ENCODE data around the gene ZNF165.
A peak's percentile ranks its signal among the peaks of the same experiment; 100 is the strongest.
"Not testable (repeated sequence)": the region's sequence is repeated elsewhere in the genome, so short reads cannot be mapped to it uniquely, and the experiment has no call there.

Gene ZNF165

DNA sequence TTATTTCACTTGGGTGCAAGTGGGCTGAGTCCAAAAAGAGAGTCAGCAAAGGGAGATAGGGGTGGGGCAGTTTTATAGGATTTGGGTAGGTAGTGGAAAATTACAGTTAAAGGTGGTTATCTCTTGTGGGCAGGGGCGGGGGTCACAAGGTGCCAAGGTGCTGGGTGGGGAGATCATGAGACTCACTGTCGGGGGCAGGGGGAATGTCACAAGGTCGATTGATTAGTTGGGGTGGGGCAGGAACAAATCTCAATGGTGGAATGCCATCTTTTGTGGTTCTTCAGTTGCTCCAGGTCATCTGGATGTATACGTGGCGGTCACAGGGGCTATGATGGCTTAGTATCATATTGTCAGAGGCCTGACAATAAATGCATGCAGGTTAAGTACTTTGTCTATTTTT, 41.9 kb downstream of the ZNF165 start:
- DNase-seq: not testable (repeated sequence)

DNA sequence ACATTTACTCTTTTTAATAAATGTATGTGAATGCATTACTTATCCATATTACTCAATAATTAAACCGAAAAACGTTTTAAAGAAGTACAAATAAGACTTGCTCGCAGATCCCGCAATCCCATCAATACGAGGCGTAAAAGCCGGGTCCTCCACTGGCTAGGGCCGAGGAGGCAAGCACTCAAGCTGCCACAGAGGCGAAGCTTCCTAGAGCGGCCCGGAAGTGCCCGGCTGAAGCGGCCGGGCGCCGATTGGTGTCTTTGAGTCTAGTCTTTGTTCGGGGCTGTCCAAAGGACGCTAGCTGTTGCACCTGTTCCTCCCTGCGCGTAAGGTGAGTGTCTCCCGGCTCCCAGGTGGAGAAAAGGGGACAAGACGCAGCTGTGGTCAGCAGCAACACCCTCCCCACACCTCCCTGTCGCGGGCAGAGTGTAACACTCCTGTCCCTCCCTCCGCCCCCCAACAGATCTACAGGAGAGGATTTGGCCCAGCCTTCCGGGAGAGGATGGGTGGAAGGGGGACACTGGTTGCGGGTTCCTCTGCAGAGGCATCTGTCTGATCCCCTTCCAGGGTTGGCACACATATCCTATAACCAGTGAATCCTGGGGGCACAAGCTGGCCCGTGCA, 44.1 kb downstream of the ZNF165 start, which contains the start of gene ZSCAN16:
ZSCAN16 (plus strand) TSS at position 260 of the 621 bp plus-strand sequence. CDS start 835 bp downstream, outside the sequence.
- peak; percentile 67 for DNase-seq

DNA sequence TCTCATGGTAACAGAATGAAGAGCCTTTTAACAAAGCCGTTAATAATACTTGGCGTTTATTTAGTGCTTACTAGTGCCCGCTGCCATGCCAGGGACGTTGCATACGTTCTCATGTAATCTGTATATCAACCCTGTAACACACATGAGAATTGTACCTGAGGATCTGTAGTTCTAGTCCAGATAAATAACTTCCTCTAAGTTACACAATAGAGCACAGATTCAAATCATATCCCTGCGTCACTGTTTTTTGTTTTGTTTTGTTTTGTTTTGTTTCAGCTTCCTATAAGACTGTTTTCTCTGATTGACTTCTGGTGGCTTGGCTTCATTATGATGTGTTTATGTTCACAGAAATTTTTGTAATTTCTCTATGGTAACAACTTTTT, 44.6 kb downstream of the ZNF165 start:
- no peak for DNase-seq

DNA sequence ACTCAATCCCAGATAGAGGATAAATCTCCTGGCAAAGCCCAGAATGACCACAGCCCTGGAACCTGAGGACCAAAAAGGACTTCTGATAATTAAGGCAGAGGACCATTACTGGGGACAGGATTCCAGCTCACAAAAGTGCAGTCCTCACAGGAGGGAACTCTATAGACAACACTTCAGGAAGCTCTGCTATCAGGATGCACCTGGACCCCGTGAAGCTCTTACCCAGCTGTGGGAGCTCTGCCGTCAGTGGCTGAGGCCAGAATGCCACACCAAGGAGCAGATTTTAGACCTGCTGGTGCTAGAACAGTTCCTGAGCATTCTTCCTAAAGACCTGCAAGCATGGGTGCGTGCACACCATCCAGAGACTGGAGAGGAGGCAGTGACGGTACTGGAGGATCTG, 45.0 kb downstream of the ZNF165 start:
- no peak for DNase-seq

- peak; percentile 34 for DNase-seq
These were observed 53.6 kb downstream of the ZNF165 start for GRCh38 chr6:28134015-28134414.

DNA sequence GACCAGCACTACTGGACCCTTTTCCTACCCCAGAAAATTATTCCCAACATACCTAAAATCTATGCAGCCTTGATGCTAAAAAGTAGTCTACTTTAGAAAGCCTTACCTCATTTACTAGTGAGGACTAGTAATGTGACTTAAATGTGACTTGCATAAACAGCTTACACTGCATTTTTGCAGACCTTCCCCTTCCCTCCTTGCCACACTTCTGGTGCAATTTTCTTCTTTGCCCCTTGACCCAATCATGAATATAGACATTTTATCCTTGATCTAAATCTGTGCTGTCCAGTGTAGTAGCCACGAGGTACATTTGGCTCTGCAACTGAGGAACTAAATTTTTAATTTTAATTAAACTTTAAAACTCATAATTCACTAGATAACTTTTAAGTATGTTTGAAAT, 54.3 kb downstream of the ZNF165 start:
- no peak for DNase-seq

DNA sequence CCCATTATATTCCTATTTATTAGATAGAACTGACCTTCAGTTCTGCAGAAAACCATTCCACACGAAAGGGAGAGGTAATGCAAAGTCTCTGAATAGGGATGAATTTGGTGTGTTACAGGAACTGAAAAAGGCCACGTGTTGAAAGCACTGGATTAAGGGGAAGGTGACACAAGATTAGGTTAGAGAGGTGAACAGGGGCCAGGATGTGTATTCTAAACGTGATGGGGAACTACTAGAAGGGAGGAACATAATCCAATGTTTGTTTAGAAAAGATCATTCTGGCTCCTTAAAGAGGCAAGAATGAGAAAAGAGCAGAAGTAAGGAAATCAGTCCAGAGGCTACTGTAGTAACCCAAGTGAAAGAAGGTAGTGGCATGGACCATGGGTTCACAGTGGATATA, 55.0 kb downstream of the ZNF165 start:
- DNase-seq: no peak

DNA sequence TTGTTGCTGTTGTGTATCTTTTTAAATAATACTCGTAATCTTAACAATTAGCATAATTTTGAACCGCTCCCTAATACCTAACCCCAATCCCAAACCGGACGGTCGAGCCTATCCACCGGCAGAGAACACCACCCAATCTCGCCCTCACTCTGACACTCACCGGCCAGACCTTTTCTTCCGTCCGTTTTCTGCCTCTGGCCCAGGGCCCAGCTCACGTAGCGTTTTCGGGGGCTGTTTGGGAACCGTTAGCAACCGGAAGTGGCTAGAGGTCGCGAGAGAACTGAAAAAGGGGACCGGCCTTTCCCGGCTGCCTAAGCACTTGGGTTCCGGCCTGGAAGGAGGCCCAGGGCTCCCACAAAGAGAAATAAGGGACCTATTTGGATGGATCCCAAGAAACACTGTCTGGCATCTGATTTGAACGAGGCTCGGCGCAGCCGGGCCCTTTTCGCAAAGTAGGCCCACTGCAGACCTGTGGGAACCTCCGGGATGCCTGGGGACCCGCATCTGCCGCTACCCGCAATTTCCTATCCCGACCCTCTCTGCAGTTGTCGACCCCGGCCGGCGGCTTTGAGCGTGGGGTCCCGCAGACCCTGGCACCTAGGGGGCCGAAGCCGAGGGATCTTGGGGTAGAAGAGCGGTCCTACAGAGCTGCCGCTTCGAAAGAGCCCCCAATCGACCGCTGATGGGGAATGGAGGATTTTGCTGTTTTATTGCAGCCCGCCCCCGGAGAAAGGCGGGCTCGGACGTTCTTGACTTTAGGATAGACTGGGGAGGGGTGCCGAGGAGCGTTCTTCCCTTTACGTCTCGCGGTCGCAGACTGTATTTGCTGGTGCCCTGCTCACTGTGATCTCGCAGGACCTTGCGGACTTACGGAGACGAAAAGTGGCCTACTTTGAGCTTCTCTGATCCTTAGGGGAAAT, 56.5 kb downstream of the ZNF165 start:
- peak; percentile 91 for DNase-seq

GRCh38 chr6:28137505-28137981, 57.2 kb downstream of the ZNF165 start:
- DNase-seq: peak; percentile 0

Data from NCI-H446 treated with DMSO at 0.1 percent for 48 hours (cell line).